Measurements from ENCODE around the gene CNTRL.

- TF ChIP-seq POLR2AphosphoS5 (IDR thresholded peaks at IDR 0.05; ENCODE audit: low read depth, low read length) = no peak
- TF ChIP-seq REST (IDR thresholded peaks at IDR 0.05; ENCODE audit: insufficient read depth in 1 of 2, low read depth in 2 of 2, low read length in 2 of 2) = no peak
- TF ChIP-seq TAF1 (IDR thresholded peaks at IDR 0.05; ENCODE audit: borderline replicate concordance, insufficient read depth, low read length) = no peak
- no peak for TF ChIP-seq SIN3A (IDR thresholded peaks at IDR 0.05; ENCODE audit: borderline replicate concordance, insufficient read depth, low read length)
- no peak for TF ChIP-seq FOXP2 (optimal IDR thresholded peaks at IDR 0.05; ENCODE audit: borderline replicate concordance, extremely low read depth, extremely low read length, insufficient read depth)
Measured at GRCh38 chr9:121169094-121169601, 94.4 kb downstream of the CNTRL start.
